Cardiac muscle cell (in vitro differentiated cells and primary cell): ENCODE measurements around the gene GUCY1A2. TPM values are rescaled to one million over a fixed set of nuclear protein-coding genes. Genes with fewer than 3 reads are reported as not detected.

Experiments used
- DNase-seq, 2 donors: peaks; one replicate each; pipeline versions ENCODE4 v3.0.0 to v3.0.0-alpha.2; 2010 to 2017; ENCODE audit warnings: low read depth in 1 of 2, low spot score in 1 of 2
- H3K27ac ChIP-seq: fragments of 200-600 bp; sonication (generic); 2 replicates; pipeline ENCODE4 v1.5.1; 2016
- H3K27me3 ChIP-seq: fragments of 200-600 bp; sonication (generic); 2 replicates; pipeline ENCODE4 v1.6.0; 2016; ENCODE audit warnings: control low read depth
- H3K36me3 ChIP-seq: fragments of 200-600 bp; sonication (generic); 2 replicates; pipeline ENCODE4 v1.5.1; 2016; ENCODE audit warnings: control low read depth
- H3K4me1 ChIP-seq: fragments of 200-600 bp; sonication (generic); 2 replicates; pipeline ENCODE4 v1.8.1; 2017; ENCODE audit warnings: low read depth, mild to moderate bottlenecking, mixed run types
- H3K4me3 ChIP-seq: fragments of 200-600 bp; sonication (generic); 2 replicates; pipeline ENCODE4 v1.5.1; 2016; ENCODE audit warnings: mild to moderate bottlenecking
- H3K9me3 ChIP-seq: fragments of 200-600 bp; sonication (generic); 2 replicates; pipeline ENCODE4 v1.5.1; 2017; ENCODE audit warnings: low read depth, mild to moderate bottlenecking, control low read depth
- CTCF ChIP-seq: IDR thresholded peaks from 2 replicates; pipeline ENCODE4 v1.5.1; 2012; ENCODE audit warnings: low read depth, mild to moderate bottlenecking, low read length
- polyA plus RNA-seq: library from polyadenylated mRNA; unstranded; fragments of >200 nt; fragmentation: Nextera tagmentation; extraction: Ambion mirVana; gene quantifications from 2 replicates; pipeline ENCODE4 v1.2.1, GENCODE V29; 2016
- total RNA-seq: library from RNA; depleted of rRNA; stranded (reverse); fragments of >200 nt; gene quantifications from 2 replicates; pipeline ENCODE4 v1.2.3, GENCODE V29; 2016

Gene GUCY1A2
- total and polyA plus RNA-seq, 2 experiments from 2014 or later = 0.56 to 1.1 TPM

DNA sequence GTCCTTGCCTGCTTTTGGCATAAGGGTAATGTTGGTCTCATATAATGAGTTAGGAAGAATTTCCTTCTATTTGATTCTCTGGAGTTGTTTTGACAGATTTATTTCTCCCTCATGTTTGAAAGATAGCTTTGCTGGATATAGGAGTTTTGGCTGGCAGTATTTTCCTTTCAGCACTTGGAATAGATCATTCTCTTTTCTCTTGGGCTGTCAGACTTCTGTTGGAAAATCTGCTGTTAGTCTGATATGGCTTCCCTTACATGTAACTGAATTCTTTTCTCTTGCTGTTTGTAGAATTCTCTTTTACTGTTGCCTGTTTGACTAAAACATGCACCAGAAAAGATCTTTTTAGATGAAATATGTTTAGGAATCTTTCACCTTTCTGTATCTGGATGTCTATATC is 165.5 kb downstream of the GUCY1A2 start:
- H3K27ac ChIP-seq = no peak overlapping the region
- no peaks in the 10 kb centered on the region for H3K27me3 ChIP-seq
- no peak for DNase-seq
- no peaks in the 10 kb centered on the region for H3K36me3 ChIP-seq
- no peaks in the 10 kb centered on the region for H3K4me1 ChIP-seq
- H3K9me3 ChIP-seq = no peaks in the 10 kb centered on the region
- TF ChIP-seq CTCF = no peak
- H3K4me3 ChIP-seq = no peak overlapping the region

- no peaks in the 10 kb centered on the region for H3K36me3 ChIP-seq
- no peak overlapping the region for H3K4me3 ChIP-seq
- no peak overlapping the region for H3K27ac ChIP-seq
- H3K9me3 ChIP-seq = no peaks in the 10 kb centered on the region
- no peaks in the 10 kb centered on the region for H3K4me1 ChIP-seq
- TF ChIP-seq CTCF = no peak
- DNase-seq = no peak
- no peaks in the 10 kb centered on the region for H3K27me3 ChIP-seq
These were observed 169.8 kb downstream of the GUCY1A2 start for GRCh38 chr11:106848526-106848925.

DNA sequence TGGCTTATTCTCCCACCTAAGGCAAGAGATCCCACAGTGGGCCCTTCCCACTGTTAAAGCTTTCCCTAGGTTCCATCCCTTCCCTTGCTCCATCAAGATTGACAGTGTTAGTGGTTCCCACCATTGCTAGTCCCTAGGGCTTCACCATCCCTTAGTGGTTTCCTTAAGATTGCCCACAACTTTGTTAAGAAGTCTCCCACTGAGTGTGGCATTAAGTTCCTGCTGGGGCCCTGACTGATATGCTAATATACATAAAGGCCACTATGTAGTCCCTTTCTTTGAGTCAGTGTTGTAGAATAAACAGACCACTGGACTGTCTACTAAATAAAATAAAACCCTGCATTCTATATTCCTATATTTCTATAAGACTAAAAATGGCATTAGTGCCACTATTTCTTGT is 176.1 kb downstream of the GUCY1A2 start:
- no peak for TF ChIP-seq CTCF
- no peak overlapping the region for H3K4me3 ChIP-seq
- no peaks in the 10 kb centered on the region for H3K9me3 ChIP-seq
- no peak for DNase-seq
- H3K4me1 ChIP-seq = no peaks in the 10 kb centered on the region
- no peak overlapping the region for H3K27ac ChIP-seq
- H3K27me3 ChIP-seq = no peaks in the 10 kb centered on the region
- no peaks in the 10 kb centered on the region for H3K36me3 ChIP-seq

DNA sequence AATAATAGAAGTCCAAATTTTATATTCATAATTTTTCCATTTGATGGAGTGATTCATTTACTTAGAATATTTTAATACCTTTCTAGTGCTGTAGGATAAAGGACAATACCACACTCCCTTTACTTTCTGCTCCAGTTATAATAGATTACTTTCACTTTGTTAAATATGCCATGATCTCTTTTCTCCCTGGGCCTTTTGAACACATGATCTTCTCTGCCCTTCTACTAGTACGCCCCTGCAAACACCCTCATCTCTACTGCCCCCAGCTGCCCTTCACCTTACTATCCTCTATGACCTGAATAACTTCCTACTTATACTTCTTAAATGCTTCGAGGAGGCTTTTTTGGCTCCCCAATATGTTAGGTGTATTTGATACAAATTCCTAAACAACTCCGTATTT is 177.3 kb downstream of the GUCY1A2 start:
- H3K27me3 ChIP-seq = no peaks in the 10 kb centered on the region
- no peak for DNase-seq
- no peak overlapping the region for H3K4me3 ChIP-seq
- no peaks in the 10 kb centered on the region for H3K4me1 ChIP-seq
- no peaks in the 10 kb centered on the region for H3K9me3 ChIP-seq
- no peaks in the 10 kb centered on the region for H3K36me3 ChIP-seq
- TF ChIP-seq CTCF = no peak
- H3K27ac ChIP-seq = no peak overlapping the region

DNA sequence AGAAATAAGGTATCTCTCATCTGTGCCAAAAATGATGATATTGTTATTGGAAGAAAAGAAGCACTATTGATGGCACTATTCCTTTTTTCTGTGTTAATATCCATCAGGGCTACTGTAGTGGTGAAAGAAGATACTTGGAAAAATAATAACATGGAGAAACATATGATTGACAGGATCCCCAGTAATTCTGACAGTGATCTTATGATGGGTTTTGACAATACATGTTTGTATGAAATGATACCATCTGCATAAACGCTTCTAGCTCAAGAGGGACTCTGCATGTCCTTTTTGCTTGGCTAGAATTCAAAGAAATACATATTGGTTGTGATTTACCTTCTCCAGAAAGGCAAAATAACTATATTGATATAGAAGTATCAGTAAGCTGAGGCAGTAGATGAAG is 178.1 kb downstream of the GUCY1A2 start:
- Histone ChIP-seq H3K36me3 (no peaks in the 10 kb centered on the region), H3K9me3 (no peaks in the 10 kb centered on the region), H3K27ac (no peak overlapping the region), H3K4me3 (no peak overlapping the region), H3K27me3 (no peaks in the 10 kb centered on the region), H3K4me1 (no peaks in the 10 kb centered on the region)
- DNase-seq = no peak
- no peak for TF ChIP-seq CTCF

GRCh38 chr11:106834567-106834966 is 183.7 kb downstream of the GUCY1A2 start:
- Histone ChIP-seq H3K36me3 (no peaks in the 10 kb centered on the region), H3K9me3 (no peaks in the 10 kb centered on the region), H3K27ac (no peak overlapping the region), H3K4me1 (peaks cover 7% of the 10 kb centered on the region), H3K4me3 (no peak overlapping the region), H3K27me3 (no peaks in the 10 kb centered on the region)
- no peak for DNase-seq
- TF ChIP-seq CTCF = no peak
